ENCODE measurements around the gene EVX2. TPM values are rescaled to one million over a fixed set of nuclear protein-coding genes. Genes with fewer than 3 reads are reported as not detected.

The EVX2 gene
- total and polyA plus RNA-seq, 9 of the 15 experiments (the other 6 are each of a cell fraction or from before 2014, with no cell fraction given), result not detected

- TF ChIP-seq PREB (CRISPR knock-in tag; IDR thresholded peaks at IDR 0.05), result no peak
- no peak for TF ChIP-seq STAT5B (CRISPR knock-in tag; IDR thresholded peaks at IDR 0.05)
- TF ChIP-seq BRF2 (IDR thresholded peaks at IDR 0.05; ENCODE audit: borderline replicate concordance, insufficient read depth, insufficient read length), result no peak
- TF ChIP-seq CBFA2T3 (IDR thresholded peaks at IDR 0.05), result 0 out of 2 replicates have a peak, but pooled peaks have one; percentile 17
- TF ChIP-seq, protein P1, sequence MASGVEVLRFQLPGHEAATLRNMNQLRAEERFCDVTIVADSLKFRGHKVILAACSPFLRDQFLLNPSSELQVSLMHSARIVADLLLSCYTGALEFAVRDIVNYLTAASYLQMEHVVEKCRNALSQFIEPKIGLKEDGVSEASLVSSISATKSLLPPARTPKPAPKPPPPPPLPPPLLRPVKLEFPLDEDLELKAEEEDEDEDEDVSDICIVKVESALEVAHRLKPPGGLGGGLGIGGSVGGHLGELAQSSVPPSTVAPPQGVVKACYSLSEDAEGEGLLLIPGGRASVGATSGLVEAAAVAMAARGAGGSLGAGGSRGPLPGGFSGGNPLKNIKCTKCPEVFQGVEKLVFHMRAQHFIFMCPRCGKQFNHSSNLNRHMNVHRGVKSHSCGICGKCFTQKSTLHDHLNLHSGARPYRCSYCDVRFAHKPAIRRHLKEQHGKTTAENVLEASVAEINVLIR (CRISPR knock-in tag; IDR thresholded peaks at IDR 0.05), result no peak
- no peak for TF ChIP-seq NR2C2 (CRISPR knock-in tag; IDR thresholded peaks at IDR 0.05)
- TF ChIP-seq NR2C2 (tag; IDR thresholded peaks at IDR 0.05), result no peak
Observed at GRCh38 chr2:176104316-176105077, 20.7 kb upstream of the EVX2 start (continued).
